Neural cell (in vitro differentiated cells): ENCODE data around the gene ZNF440. TPM values are rescaled to one million over a fixed set of nuclear protein-coding genes. Genes with fewer than 3 reads are reported as not detected.

Source experiments
- H2AFZ ChIP-seq: fragments of 200-600, 300-800 bp; sonication (generic), shearing (Covaris generic); 2 replicates; pipeline ENCODE4 v1.6.0; 2014; ENCODE audit warnings: low read depth, mild to moderate bottlenecking, antibody characterized with exemption, low read length, moderate library complexity
- H3F3A ChIP-seq: fragments of 200-600 bp; shearing (Covaris generic); 2 replicates; pipeline ENCODE4 v1.6.1; 2016; ENCODE audit warnings: mild to moderate bottlenecking, moderate library complexity, mixed read lengths, antibody characterized with exemption, low read length; ENCODE audit not compliant: insufficient read depth, poor library complexity, severe bottlenecking
- H3K27ac ChIP-seq: fragments of 200-600, 300-800 bp; sonication (generic), shearing (Covaris generic); 2 replicates; pipeline ENCODE4 v1.5.1; 2014; ENCODE audit warnings: mild to moderate bottlenecking, low read length, moderate library complexity
- H3K27me3 ChIP-seq: fragments of 300-800, 200-600 bp; sonication (generic), shearing (Covaris generic); 2 replicates; pipeline ENCODE4 v1.6.0; 2014; ENCODE audit warnings: mild to moderate bottlenecking, low read depth, low read length, moderate library complexity; ENCODE audit not compliant: insufficient read depth
- H3K36me3 ChIP-seq: fragments of 300-800, 200-600 bp; sonication (generic), shearing (Covaris generic); 2 replicates; pipeline ENCODE4 v1.5.1; 2014; ENCODE audit warnings: mild to moderate bottlenecking, antibody characterized with exemption, low read length, moderate library complexity; ENCODE audit not compliant: insufficient read depth
- H3K4me2 ChIP-seq: fragments of 300-800, 200-600 bp; sonication (generic), shearing (Covaris generic); 2 replicates; pipeline ENCODE4 v1.6.0; 2014; ENCODE audit warnings: mild to moderate bottlenecking, low read length
- H3K4me3 ChIP-seq: fragments of 300-800, 200-600 bp; sonication (generic), shearing (Covaris generic); 2 replicates; pipeline ENCODE4 v1.5.1; 2014; ENCODE audit warnings: mild to moderate bottlenecking, low read length, moderate library complexity
- H3K79me2 ChIP-seq: fragments of 200-600 bp; shearing (Covaris generic); replicated peaks from 2 replicates; pipeline ENCODE4 v1.6.0; 2014; ENCODE audit warnings: mild to moderate bottlenecking, low read length, moderate library complexity; ENCODE audit not compliant: insufficient read depth
- H3K9ac ChIP-seq: fragments of 300-800, 200-600 bp; sonication (generic), shearing (Covaris generic); 2 replicates; pipeline ENCODE4 v1.6.1; 2016; ENCODE audit warnings: mild to moderate bottlenecking, low read length, mixed read lengths
- H3K9me2 ChIP-seq: fragments of 200-600 bp; shearing (Covaris generic); 2 replicates; pipeline ENCODE4 v1.6.1; 2016; ENCODE audit warnings: mild to moderate bottlenecking, low read length, mixed read lengths; ENCODE audit not compliant: insufficient read depth
- H3K9me3 ChIP-seq: fragments of 200-600, 300-800 bp; sonication (generic), shearing (Covaris generic); 2 replicates; pipeline ENCODE4 v1.6.1; 2016; ENCODE audit warnings: mild to moderate bottlenecking, mixed run types, low read length, moderate library complexity, mixed read lengths
- H4K20me1 ChIP-seq: fragments of 200-600 bp; shearing (Covaris generic); 2 replicates; pipeline ENCODE4 v1.6.1; 2016; ENCODE audit warnings: mild to moderate bottlenecking, mixed run types; ENCODE audit not compliant: insufficient read depth
- EP300 ChIP-seq: fragments of 450-650 bp; conservative IDR thresholded peaks from 2 replicates; pipeline ENCODE4 v1.6.1; 2014; ENCODE audit warnings: antibody characterized with exemption, mild to moderate bottlenecking, moderate library complexity; ENCODE audit not compliant: poor library complexity, severe bottlenecking
- EZH2 ChIP-seq: fragments of 200-600, 300-800 bp; shearing (Covaris generic), sonication (generic); IDR thresholded peaks from 2 replicates; pipeline ENCODE4 v1.6.1; 2014; ENCODE audit warnings: antibody characterized with exemption, low read length, borderline replicate concordance, mild to moderate bottlenecking; ENCODE audit not compliant: insufficient read depth, poor library complexity, severe bottlenecking
- MXI1 ChIP-seq: fragments of 450-650 bp; conservative IDR thresholded peaks from 2 replicates; pipeline ENCODE4 v1.6.1; 2014; ENCODE audit warnings: antibody characterized with exemption, mild to moderate bottlenecking; ENCODE audit not compliant: poor library complexity, severe bottlenecking
- POLR2AphosphoS5 ChIP-seq: IDR thresholded peaks from 2 replicates; pipeline ENCODE4 v1.6.1; 2012
- RAD21 ChIP-seq: fragments of 450-650 bp; conservative IDR thresholded peaks from 2 replicates; pipeline ENCODE4 v1.6.1; 2014; ENCODE audit warnings: antibody characterized with exemption, mild to moderate bottlenecking, moderate library complexity
- SMC3 ChIP-seq: fragments of 450-650 bp; conservative IDR thresholded peaks from 2 replicates; pipeline ENCODE4 v1.6.1; 2014; ENCODE audit warnings: antibody characterized with exemption, mild to moderate bottlenecking, moderate library complexity; ENCODE audit not compliant: poor library complexity
- TAF1 ChIP-seq: IDR thresholded peaks from 2 replicates; pipeline ENCODE4 v1.6.1; 2012; ENCODE audit warnings: low read depth
- polyA minus RNA-seq: library from RNA; depleted of rRNA, polyadenylated mRNA; stranded (reverse); fragments of >200 nt; gene quantifications from 2 replicates; pipeline ENCODE4 v1.2.3, GENCODE V29; 2014
- polyA plus RNA-seq: library from polyadenylated mRNA; depleted of rRNA; stranded (reverse); fragments of >200 nt; gene quantifications from 2 replicates; pipeline ENCODE4 v1.2.3, GENCODE V29; 2014
- TF ChIP-seq, protein P1 (sequence below): fragments of 450-650 bp; IDR thresholded peaks from 2 replicates; pipeline ENCODE4 v1.5.1; 2014; ENCODE audit warnings: antibody characterized with exemption, mild to moderate bottlenecking, moderate library complexity; ENCODE audit not compliant: poor library complexity, severe bottlenecking
- TF ChIP-seq, protein P2 (sequence below): IDR thresholded peaks from 2 replicates; pipeline ENCODE4 v1.6.1; 2012; ENCODE audit warnings: borderline replicate concordance

ZNF440 gene
- polyA plus RNA-seq = 24.7 and 26.6 TPM in 2 replicates
- polyA minus RNA-seq = 42.9 and 51.5 TPM in 2 replicates

- Histone ChIP-seq H3K4me2 (peak within 1 kb of the TSS; percentile 65), H2AFZ (peak within 1 kb of the TSS; percentile 76), H3K27me3 (no peaks in the 10 kb centered on the region), H3K79me2 (peaks cover 2% of the 10 kb centered on the region), H3F3A (no peaks in the 10 kb centered on the region), H3K36me3 (no peaks in the 10 kb centered on the region), H4K20me1 (no peaks in the 10 kb centered on the region), H3K9me2 (no peaks in the 10 kb centered on the region), H3K9me3 (no peaks in the 10 kb centered on the region), H3K9ac (peak within 1 kb of the TSS; percentile 87), H3K27ac (peak within 1 kb of the TSS; percentile 88), H3K4me3 (peak within 1 kb of the TSS; percentile 90)
- peak; percentile 85 for TF ChIP-seq POLR2AphosphoS5
- peak; percentile 30 for TF ChIP-seq RAD21
- peak; percentile 47 for TF ChIP-seq EP300
- TF ChIP-seq, protein P1, sequence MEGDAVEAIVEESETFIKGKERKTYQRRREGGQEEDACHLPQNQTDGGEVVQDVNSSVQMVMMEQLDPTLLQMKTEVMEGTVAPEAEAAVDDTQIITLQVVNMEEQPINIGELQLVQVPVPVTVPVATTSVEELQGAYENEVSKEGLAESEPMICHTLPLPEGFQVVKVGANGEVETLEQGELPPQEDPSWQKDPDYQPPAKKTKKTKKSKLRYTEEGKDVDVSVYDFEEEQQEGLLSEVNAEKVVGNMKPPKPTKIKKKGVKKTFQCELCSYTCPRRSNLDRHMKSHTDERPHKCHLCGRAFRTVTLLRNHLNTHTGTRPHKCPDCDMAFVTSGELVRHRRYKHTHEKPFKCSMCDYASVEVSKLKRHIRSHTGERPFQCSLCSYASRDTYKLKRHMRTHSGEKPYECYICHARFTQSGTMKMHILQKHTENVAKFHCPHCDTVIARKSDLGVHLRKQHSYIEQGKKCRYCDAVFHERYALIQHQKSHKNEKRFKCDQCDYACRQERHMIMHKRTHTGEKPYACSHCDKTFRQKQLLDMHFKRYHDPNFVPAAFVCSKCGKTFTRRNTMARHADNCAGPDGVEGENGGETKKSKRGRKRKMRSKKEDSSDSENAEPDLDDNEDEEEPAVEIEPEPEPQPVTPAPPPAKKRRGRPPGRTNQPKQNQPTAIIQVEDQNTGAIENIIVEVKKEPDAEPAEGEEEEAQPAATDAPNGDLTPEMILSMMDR = no peak
- TF ChIP-seq SMC3 = peak; percentile 22
- TF ChIP-seq, protein P2, sequence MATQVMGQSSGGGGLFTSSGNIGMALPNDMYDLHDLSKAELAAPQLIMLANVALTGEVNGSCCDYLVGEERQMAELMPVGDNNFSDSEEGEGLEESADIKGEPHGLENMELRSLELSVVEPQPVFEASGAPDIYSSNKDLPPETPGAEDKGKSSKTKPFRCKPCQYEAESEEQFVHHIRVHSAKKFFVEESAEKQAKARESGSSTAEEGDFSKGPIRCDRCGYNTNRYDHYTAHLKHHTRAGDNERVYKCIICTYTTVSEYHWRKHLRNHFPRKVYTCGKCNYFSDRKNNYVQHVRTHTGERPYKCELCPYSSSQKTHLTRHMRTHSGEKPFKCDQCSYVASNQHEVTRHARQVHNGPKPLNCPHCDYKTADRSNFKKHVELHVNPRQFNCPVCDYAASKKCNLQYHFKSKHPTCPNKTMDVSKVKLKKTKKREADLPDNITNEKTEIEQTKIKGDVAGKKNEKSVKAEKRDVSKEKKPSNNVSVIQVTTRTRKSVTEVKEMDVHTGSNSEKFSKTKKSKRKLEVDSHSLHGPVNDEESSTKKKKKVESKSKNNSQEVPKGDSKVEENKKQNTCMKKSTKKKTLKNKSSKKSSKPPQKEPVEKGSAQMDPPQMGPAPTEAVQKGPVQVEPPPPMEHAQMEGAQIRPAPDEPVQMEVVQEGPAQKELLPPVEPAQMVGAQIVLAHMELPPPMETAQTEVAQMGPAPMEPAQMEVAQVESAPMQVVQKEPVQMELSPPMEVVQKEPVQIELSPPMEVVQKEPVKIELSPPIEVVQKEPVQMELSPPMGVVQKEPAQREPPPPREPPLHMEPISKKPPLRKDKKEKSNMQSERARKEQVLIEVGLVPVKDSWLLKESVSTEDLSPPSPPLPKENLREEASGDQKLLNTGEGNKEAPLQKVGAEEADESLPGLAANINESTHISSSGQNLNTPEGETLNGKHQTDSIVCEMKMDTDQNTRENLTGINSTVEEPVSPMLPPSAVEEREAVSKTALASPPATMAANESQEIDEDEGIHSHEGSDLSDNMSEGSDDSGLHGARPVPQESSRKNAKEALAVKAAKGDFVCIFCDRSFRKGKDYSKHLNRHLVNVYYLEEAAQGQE = peak; percentile 21
- TF ChIP-seq MXI1 = peak; percentile 45
- TF ChIP-seq TAF1 = peak; percentile 86
- TF ChIP-seq EZH2 = no peak
Measured at GRCh38 chr19:11814029-11814699, at the start of gene ZNF440. Gene ZNF440, plus strand, starts transcription at chr19:11814273. Its CDS starts 175 bp downstream, at chr19:11814448.

DNA sequence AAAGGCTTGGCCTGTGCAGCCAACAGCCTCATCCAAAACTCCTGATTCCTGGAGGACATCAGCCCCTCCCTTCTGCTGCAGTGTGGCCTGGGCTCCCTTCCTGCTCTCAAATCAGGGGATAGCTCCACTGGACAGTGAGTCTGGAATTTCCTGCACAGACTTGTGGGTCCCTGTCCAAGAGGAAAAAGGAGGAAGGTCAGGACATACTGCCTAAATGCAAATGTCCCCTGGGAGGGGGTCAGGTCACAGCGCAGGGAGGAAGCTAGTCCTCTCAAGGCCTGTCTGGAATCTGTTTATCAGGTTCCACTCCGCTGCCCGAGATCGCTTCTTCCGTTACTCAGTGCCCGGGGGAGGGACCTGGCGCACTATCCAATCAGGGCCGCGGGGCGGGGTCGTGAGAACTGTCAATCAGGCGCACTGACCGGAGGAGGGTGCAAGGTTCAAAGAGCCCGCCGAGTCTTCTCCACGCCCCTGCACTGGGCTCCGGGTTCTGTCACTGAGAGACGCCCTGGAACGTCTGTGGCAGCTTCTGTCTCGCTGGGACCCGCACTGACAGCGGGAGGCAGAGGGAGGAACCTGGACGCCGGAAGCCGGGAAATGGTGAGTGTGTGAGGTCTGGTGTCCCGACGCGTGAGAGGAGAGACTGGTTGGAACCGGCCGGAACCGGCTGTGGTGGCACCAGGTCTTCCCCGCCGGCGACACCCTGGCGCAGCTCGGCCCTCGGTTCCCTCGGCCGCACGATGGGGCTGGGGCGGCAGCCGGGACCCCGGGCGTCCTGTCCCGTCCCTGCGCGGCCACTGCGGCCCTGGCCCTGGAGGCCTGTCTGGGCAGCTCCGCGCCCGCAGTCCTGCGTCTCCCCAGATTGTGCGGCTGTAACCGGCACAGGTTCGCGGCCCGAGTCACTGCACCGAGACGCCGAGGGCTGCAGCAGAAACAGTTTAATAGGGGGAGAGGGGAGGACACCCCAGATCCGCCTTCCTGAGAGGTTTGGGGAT lies 47.2 kb upstream of the ZNF440 start, which contains the start of gene ZNF441:
Gene ZNF441, plus strand, starts transcription at position 404 of the 995 bp plus-strand sequence. Its CDS starts 194 bp downstream, at position 598.
- no peaks in the 10 kb centered on the region for H4K20me1 ChIP-seq
- TF ChIP-seq TAF1 (peak; percentile 27), EP300 (no peak), RAD21 (peak; percentile 29), POLR2AphosphoS5 (peak; percentile 63), EZH2 (no peak), MXI1 (peak; percentile 46), SMC3 (no peak)
- TF ChIP-seq, protein P1 = no peak
- TF ChIP-seq, protein P2 = no peak
- peaks cover 3% of the 10 kb centered on the region for H3K27me3 ChIP-seq
- no peaks in the 10 kb centered on the region for H3F3A ChIP-seq
- peak within 1 kb of the TSS; percentile 77 for H3K9ac ChIP-seq
- H3K9me3 ChIP-seq = no peaks in the 10 kb centered on the region
- peaks cover 9% of the 10 kb centered on the region for H3K79me2 ChIP-seq
- H3K27ac ChIP-seq = peak within 1 kb of the TSS; percentile 71
- no peaks in the 10 kb centered on the region for H3K9me2 ChIP-seq
- H3K4me3 ChIP-seq = peak within 1 kb of the TSS; percentile 84
- peak within 1 kb of the TSS; percentile 77 for H2AFZ ChIP-seq
- H3K4me2 ChIP-seq = peak within 1 kb of the TSS; percentile 6
- no peaks in the 10 kb centered on the region for H3K36me3 ChIP-seq
